HG02571 (cell line): ENCODE results near the gene HNRNPU.
A peak's percentile ranks its signal among the peaks of the same experiment; 100 is the strongest.

Source experiments
- ATAC-seq: cut with Tn5 transposase; IDR thresholded peaks from one replicate; pipeline ENCODE4 v1.9.1; 2021; ENCODE audit warnings: mild to moderate bottlenecking, moderate library complexity; ENCODE audit not compliant: unreplicated experiment

HNRNPU gene

GRCh38 chr1:244864253-244865027 is at the start of gene HNRNPU:
HNRNPU (minus strand) TSS chr1:244864543; CDS start chr1:244864307, 236 bp downstream.
- ATAC-seq, result peak; percentile 56

- no peak for ATAC-seq
Observed at GRCh38 chr1:244913806-244914205, 49.5 kb upstream of the HNRNPU start.

DNA sequence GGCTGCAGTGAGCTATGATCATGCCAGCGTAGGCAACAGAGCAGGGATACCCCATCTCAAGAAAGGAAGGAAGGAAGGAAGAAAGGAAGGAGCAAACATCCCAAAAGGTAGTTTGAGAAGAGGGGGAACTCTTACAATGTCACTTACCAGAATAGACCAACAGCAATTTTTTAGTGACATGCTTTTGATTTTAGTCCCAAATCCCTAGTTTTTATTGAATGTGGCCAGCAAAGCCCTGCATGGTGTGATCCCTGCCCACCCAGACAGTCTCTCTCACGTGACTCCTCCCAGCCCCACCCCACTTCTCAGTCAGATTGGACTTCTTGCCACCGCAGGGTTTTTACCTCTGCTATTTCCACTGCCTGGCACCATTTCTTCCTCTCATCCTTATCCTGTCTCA is 39.8 kb upstream of the HNRNPU start:
- ATAC-seq, result no peak

DNA sequence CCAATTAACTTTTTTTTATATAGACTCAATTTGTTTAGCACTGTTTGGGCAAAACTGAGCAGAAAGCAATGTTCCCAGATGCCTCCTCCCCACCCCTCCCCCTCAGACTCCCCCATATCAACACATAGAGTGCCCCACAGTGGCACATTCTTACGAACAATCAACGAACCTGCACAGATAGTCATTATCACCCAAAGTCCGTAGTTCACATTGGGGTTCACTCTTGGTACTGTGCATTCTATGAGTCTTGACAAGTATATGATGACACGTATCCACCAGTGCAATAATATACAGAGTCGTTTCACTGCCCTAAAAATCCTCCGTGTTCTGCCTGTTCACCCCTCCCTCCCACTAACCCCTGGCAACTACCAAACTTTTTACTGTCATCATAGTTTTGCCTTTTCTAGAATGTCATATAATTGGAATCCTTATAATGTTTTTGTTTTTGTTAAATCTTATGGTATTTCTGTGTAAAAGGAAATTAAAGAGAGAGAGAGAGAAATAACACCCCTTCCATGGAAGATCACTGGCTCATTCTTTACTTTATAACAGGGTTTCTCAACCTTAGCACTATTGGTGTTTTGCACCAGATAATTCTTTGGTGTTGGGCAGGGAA is 37.2 kb upstream of the HNRNPU start:
- no peak for ATAC-seq

GRCh38 chr1:244897476-244898254 is 33.3 kb upstream of the HNRNPU start:
- no peak for ATAC-seq

DNA sequence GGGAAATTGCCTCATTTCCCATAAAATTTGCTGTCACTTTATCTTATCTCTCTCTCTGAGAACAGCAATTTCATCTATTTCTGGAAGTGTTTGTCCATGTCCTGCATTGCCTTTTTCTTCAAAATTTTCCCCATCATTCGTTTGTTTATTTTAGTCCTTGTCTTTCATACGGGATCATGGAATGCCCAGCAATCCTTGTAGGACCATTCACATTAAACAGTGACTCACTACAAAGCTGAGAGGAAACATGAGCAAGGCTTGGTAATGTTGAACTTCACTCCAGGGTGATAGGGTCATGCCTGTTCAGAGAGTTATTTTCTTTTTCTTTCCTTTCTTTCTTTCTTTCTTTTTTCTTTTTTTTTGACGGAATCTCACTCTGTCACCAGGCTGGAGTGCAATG is 32.2 kb upstream of the HNRNPU start:
- ATAC-seq, result no peak

DNA sequence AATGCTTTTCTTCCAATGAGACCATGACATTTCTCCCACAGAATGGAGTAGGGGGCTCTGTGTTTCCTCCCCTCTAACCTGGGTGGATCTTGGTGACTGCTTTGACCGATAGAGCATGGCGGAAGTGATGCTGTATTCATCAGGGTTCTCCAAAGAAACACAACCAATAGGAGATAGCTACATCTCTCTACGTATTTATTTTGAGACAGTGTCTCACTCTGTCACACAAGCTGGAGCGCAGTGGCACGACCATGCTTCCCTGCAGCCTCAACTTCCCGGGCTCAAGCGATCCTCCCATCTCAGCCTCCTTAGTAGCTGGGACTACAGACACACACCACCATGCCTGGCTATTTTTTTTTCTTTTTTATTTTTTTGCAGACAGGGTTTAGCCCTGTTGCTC is 29.5 kb upstream of the HNRNPU start:
- ATAC-seq, result no peak

DNA sequence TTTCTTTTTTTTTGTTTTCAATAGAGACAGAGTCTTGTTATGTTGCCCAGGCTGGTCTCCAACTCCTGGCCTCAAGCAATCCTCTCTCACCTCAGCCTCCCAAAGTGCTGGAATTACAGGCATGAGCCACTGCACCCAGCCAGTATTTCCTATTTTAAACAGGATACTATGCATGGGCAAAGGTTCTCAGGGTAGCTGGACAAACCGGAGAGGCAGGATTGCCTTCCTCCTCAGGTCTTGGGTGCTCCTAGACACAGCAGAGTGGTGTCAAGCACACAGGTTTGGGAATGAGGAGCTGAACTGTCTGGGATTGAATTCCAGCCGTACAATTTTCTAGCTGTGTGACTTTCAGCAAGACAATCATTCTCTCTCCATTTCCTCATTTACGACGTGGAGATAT is 22.9 kb upstream of the HNRNPU start:
- ATAC-seq, result no peak

- no peak for ATAC-seq
Observed at GRCh38 chr1:244881552-244882280, 17.4 kb upstream of the HNRNPU start.

DNA sequence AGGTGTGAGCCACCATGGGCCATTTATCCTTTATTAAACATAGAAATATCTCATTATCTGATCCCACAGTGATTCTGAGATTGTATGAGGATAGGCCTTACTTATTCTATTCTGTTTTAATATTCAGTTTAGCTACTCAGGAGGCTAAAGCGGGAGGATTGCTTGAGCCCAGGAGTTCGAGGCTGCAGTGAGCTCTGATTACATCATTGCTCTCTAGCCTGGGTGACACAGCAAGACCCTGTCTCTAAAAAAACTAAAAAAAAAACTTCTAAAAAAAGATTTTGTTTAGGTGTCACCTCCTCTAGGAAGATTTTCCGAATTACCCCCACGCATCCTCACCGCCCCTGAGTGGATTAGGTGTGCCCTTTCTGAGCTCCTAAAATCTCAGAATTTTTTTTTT is 14.3 kb upstream of the HNRNPU start:
- ATAC-seq, result no peak

GRCh38 chr1:244876228-244876910 is 12.0 kb upstream of the HNRNPU start:
- no peak for ATAC-seq

DNA sequence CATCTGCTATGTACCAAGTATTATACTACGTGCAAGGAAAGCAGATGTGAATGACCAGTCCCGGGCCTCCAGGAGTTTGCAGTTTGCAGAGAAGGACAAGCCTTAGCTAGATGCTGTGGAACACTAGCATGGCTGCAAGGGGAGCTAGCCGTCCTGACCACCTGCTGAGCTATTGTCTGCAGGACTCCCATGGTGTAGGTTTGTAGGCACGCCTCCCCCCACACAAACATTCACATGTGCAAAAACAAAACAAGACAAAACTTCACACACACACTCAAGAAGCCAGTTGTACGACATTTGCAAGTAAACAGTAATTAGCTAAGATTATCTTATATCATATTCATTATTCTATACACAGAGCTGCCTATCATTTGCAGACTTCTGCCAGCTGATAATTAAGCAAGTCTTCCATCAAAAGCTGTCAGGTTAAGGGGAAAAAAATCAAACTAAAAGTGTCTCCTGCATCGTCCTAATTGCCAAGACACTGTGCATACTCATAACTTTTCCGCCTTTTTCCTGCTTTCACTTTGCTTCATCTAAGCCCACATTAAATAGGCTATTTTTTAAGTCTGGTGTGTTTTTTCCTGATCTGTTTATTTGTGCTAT is 10.7 kb upstream of the HNRNPU start:
- ATAC-seq, result no peak

DNA sequence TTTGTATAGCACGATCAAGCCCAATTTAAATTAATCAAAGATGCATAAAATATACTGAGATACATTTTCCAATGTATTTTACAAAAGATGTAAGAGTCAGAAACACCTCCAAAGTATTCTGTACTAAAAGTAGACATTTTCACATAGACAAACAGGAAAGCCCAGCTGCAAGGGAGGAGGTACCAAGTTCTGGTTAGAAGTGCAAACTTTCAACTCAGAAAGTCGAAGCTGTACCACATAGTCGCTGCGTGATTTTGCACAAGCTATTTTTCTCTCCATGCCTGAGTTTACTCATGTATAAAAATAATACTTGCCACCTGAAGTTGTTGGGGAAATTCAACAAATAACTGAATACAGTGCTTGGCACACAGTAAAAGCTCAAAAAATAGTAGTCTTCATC is 5.6 kb upstream of the HNRNPU start:
- no peak for ATAC-seq

DNA sequence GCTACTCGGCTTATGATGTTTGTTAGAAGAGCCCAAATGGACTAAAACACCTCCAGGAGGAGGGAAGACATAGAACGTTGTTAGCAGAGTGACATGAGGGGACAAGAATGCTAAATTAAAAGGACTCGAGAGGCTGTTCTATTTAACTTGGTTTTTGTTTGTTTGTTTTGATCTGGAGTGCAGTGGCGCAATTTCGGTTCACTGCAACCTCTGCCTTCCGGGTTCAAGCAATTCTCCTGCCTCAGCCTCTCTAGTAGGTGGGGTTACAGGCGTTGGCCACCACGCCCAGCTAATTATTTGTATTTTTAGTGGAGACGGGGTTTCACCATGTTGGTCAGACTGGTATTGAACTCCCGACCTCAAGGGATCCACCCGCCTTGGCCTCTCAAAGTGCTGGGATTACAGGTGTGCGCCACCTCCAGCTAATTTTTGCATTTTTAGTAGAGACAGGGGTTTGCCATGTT is 5.1 kb upstream of the HNRNPU start:
- no peak for ATAC-seq

DNA sequence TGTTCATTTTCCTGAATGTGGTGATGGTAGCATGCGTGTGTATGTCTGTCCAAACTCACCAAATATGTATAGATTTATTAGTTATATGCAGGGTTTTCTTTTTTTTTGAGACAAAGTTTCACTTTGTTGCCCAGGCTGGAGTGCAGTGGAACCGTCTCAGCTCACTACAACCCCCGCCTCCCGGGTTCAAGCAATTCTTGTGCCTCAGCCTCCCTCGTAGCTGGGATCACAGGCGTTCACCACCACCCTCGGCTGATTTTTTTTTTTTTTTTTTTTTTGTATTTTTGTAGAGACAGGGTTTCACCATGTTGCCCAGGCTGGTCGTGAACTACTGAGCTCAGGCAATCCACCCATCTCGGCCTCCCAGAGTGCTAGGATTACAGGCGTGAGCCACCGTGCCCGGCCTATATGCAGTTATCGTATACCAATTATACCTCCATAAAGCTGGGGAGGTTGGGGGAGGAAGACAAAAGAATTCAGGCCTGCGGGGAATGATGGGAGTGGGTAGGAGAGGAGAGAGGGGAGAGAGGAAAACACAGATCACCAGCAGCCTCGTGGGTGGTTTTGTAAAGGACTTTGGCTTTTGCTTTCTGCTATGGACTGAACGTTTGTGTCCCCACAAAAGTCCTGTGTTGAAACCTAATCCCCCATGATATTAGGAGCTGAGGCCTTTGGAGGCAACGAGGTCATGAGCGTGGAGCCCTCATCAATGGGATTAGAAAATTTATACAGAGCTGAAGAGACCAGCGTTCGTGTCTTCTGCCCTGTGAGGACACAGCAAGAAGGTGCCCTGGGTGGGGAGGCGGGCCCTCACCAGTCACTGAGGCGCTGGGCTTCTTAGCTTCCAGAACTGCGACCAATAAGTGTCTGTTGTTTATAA is 4.4 kb upstream of the HNRNPU start:
- no peak for ATAC-seq

DNA sequence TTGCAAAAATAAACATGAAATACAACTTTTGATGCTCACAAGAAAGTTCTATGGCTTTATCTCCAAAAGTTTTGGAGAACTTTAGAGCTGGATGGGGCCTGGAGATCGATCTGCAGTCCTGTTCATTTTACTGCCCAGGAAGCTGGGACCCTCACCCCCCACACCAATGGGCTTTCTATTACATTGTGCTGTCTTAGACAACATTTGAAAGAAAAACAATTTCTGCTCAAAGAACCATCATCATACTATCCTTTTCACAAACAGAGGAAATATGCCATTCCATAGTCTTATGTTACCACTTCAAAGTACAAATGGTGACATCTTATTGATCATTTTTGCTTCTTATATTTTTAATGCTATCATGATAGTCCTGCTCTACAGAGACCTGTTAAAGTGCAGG is 2.0 kb upstream of the HNRNPU start:
- ATAC-seq, result no peak

- ATAC-seq, result no peak
Observed at GRCh38 chr1:244865820-244866219, 1.5 kb upstream of the HNRNPU start.

- no peak for ATAC-seq
Observed at GRCh38 chr1:244865028-244865371, 657 bp upstream of the HNRNPU start.
